Activated B cell treated with CpG ODN at 0.5 μM for 24 hours (primary cell): ENCODE results near the gene ESCO1. TPM values are rescaled to one million over a fixed set of nuclear protein-coding genes. Genes with fewer than 3 reads are reported as not detected.

Experiments
- ATAC-seq: fragments of 200-7000 bp; cut with Tn5 transposase; one replicate; pipeline ENCODE4 v1.10.0; 2021; ENCODE audit warnings: low read depth, mild to moderate bottlenecking, moderate library complexity
- CTCF ChIA-PET: fragments of 350-600 bp; sonication (Branson Sonifier 250); formaldehyde crosslinking; loops from one replicate; lab custom pipeline; 2021; ENCODE audit warnings: antibody characterized with exemption; lab: Charles Lee
- POLR2A ChIA-PET: fragments of 350-600 bp; sonication (Branson Sonifier 250); formaldehyde crosslinking; loops from one replicate; lab custom pipeline; 2021; ENCODE audit warnings: antibody characterized with exemption; lab: Charles Lee
- DNase-seq: peaks from one replicate; pipeline ENCODE4 v3.0.0; 2022
- H3K27ac Mint-ChIP-seq: one replicate; pipeline ENCODE4 v1.8.0; 2020; ENCODE audit warnings: mixed read lengths
- H3K27me3 Mint-ChIP-seq: one replicate; pipeline ENCODE4 v1.8.0; 2021; ENCODE audit warnings: mixed read lengths
- H3K36me3 Mint-ChIP-seq: one replicate; pipeline ENCODE4 v1.8.0; 2021; ENCODE audit warnings: low read depth, mixed read lengths
- H3K4me1 Mint-ChIP-seq: one replicate; pipeline ENCODE4 v1.8.0; 2021; ENCODE audit warnings: mixed read lengths
- H3K4me3 Mint-ChIP-seq: one replicate; pipeline ENCODE4 v1.8.0; 2020; ENCODE audit warnings: mild to moderate bottlenecking, mixed read lengths
- H3K9me3 Mint-ChIP-seq: one replicate; pipeline ENCODE4 v1.8.0; 2020; ENCODE audit warnings: mixed read lengths
- intact Hi-C: fragments of 100-400 bp; cut with micrococcal nuclease; formaldehyde crosslinking; loops from one replicate; pipeline ENCODE4 v1.15.1; 2024
- total RNA-seq: library from RNA; stranded (reverse); gene quantifications from 2 replicates; pipeline ENCODE4 v1.2.3, GENCODE V29; 2022
- TF ChIP-seq, protein P1 (sequence below): fragments of 200-600 bp; IDR thresholded peaks from one replicate; pipeline ENCODE4 v1.8.0; 2022; ENCODE audit warnings: antibody characterized with exemption, mild to moderate bottlenecking

ESCO1 gene
- total RNA-seq, 1 donor from 2014 or later: 19.6 TPM

DNA sequence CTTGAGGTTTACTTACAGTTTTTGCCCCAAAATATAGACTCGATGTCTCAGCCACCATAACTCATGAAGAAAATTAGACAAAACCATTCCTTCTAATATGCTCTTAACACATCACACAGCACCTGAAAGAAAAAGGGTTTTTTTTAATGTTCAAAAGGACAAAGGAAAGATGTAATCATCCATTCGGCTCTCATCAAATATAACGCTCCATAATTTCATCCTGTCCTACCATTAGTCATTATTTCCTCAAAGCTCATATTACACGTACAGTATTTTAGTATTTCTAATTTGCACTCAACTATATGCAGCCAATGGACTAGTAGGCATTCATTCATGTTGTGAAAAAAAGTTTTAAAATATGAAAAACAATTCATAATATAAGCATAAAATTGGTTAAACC, 24.8 kb downstream of the ESCO1 start:
- peaks cover 72% of the 10 kb centered on the region for H3K36me3 Mint-ChIP-seq
- POLR2A ChIA-PET: no interaction called here
- H3K27me3 Mint-ChIP-seq: no peaks in the 10 kb centered on the region
- no peak overlapping the region for H3K4me3 Mint-ChIP-seq
- no peak overlapping the region for H3K27ac Mint-ChIP-seq
- CTCF ChIA-PET: no interaction called here
- TF ChIP-seq, protein P1, sequence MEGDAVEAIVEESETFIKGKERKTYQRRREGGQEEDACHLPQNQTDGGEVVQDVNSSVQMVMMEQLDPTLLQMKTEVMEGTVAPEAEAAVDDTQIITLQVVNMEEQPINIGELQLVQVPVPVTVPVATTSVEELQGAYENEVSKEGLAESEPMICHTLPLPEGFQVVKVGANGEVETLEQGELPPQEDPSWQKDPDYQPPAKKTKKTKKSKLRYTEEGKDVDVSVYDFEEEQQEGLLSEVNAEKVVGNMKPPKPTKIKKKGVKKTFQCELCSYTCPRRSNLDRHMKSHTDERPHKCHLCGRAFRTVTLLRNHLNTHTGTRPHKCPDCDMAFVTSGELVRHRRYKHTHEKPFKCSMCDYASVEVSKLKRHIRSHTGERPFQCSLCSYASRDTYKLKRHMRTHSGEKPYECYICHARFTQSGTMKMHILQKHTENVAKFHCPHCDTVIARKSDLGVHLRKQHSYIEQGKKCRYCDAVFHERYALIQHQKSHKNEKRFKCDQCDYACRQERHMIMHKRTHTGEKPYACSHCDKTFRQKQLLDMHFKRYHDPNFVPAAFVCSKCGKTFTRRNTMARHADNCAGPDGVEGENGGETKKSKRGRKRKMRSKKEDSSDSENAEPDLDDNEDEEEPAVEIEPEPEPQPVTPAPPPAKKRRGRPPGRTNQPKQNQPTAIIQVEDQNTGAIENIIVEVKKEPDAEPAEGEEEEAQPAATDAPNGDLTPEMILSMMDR: no peak
- peaks cover 8% of the 10 kb centered on the region for H3K4me1 Mint-ChIP-seq
- DNase-seq (no peak), ATAC-seq (no peak)
- H3K9me3 Mint-ChIP-seq: no peaks in the 10 kb centered on the region
- intact Hi-C loops: no loop called here

DNA sequence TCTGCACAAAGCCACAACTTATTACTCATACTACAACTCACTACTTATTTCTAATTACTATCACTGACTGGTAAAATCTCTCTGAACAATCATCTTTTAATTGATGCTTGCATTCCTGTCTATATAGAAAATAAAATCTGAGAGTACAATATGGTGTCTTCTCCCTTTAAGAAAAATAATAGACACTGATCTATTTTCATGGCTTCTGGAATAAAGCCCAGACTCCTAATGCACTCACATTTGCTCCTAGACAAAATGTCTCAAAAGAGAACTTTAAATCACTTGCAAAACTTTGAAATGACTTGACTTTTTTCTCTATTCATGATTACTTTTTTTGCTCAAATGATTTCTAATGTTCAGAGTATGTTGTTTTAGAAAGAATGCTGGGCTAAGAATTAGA, 28.7 kb downstream of the ESCO1 start:
- intact Hi-C loops: no loop called here
- ChIA-PET POLR2A (no interaction called here), CTCF (no interaction called here)
- DNase-seq: no peak
- no peaks in the 10 kb centered on the region for H3K9me3 Mint-ChIP-seq
- no peak for ATAC-seq
- H3K27me3 Mint-ChIP-seq: no peaks in the 10 kb centered on the region
- no peak overlapping the region for H3K27ac Mint-ChIP-seq
- H3K36me3 Mint-ChIP-seq: peaks cover 80% of the 10 kb centered on the region
- TF ChIP-seq, protein P1: no peak
- H3K4me1 Mint-ChIP-seq: no peaks in the 10 kb centered on the region
- no peak overlapping the region for H3K4me3 Mint-ChIP-seq

DNA sequence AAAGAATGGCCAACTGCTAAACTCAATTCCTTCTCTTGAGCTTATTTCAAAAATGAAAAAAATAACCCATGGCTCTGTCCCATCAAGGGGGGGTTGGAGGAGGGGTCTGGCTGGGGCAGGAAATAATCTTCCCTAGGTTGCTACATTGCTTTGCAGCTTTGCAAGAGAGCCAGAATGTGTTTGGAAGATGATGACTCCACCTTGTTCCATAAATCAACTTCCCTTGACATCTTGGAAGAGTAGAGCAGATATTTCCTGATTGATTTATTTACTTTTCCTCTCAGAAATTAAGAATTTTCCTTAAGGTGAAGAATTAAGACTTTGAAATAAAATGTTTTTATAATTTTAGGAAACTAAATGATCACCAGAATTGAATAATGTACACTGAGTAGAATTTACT, 41.3 kb downstream of the ESCO1 start:
- ChIA-PET CTCF (no interaction called here), POLR2A (no interaction called here)
- Mint-ChIP-seq H3K9me3 (no peaks in the 10 kb centered on the region), H3K27me3 (no peaks in the 10 kb centered on the region), H3K4me1 (no peaks in the 10 kb centered on the region), H3K36me3 (peaks cover 59% of the 10 kb centered on the region), H3K27ac (no peak overlapping the region), H3K4me3 (no peak overlapping the region)
- DNase-seq: no peak
- no peak for ATAC-seq
- intact Hi-C loops: no loop called here
- TF ChIP-seq, protein P1: no peak

DNA sequence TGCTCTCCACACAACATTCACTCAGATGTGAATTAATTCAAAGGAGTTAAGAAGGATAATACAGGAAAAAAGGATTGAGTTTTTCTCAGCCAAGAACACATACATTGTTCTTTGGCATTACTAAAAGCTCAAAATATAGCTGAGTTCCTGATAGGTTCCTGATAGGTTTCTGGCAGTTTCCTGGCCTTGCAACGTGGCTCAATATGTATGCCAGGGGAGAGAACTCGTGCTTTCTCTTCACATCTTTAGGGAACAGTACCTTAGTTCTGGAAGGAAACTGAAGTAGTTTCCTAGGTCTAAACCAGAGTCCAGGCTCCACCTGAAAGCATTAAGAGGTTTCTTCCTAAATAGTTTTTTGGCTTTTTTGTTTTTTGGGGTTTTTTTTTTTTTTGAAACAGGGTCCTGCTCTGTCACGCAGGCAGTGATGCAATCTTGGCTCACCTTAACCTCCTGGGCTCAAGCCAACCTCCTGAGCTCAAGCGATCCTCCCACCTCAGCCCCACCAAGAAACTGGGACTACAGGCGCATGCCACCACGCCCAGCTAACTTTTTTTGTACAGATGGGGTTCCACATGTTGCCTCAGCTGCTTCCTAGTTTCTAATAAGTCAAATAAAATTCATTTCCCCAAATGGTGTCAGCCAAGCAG, 42.8 kb downstream of the ESCO1 start:
- Mint-ChIP-seq H3K27me3 (no peaks in the 10 kb centered on the region), H3K27ac (peak overlapping the region; percentile 3), H3K4me3 (no peak overlapping the region), H3K36me3 (peaks cover 56% of the 10 kb centered on the region), H3K4me1 (no peaks in the 10 kb centered on the region), H3K9me3 (no peaks in the 10 kb centered on the region)
- intact Hi-C loops: no loop called here
- CTCF ChIA-PET: no interaction called here
- DNase-seq (no peak), ATAC-seq (no peak)
- TF ChIP-seq, protein P1: no peak
- POLR2A ChIA-PET: interaction anchor here (0.5 kb wide), 1 partner anchor 143 kb away, joined by 6 read pairs; no protein-coding TSS in a partner anchor

DNA sequence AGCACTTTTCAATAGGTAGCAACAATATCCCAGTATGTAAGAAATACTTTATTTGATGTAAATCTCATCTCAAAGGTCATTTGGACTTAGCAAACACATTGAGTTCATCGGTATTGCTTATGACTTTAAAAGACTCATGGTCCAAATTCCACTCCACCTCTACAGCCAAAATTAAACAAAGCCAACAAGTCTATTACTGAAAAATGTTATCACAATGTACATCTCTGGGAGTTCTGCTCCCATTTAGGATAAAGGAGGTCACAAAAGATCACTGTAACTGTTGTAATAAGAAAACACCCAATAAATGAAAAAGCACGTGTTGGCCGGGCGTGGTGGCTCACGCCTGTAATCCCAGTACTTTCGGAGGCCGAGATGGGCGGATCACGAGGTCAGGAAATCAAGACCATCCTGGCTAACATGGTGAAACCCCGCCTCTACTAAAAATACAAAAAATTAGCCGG, 50.0 kb downstream of the ESCO1 start:
- POLR2A ChIA-PET: no interaction called here

More for the DNA sequence above, 50.0 kb downstream of the ESCO1 start:
- H3K27ac Mint-ChIP-seq: no peak overlapping the region
- no peak overlapping the region for H3K4me3 Mint-ChIP-seq
- no peaks in the 10 kb centered on the region for H3K27me3 Mint-ChIP-seq
- CTCF ChIA-PET: no interaction called here
- ATAC-seq (no peak), DNase-seq (no peak)
- no peaks in the 10 kb centered on the region for H3K9me3 Mint-ChIP-seq
- intact Hi-C loops: no loop called here
- no peaks in the 10 kb centered on the region for H3K4me1 Mint-ChIP-seq
- peaks cover 67% of the 10 kb centered on the region for H3K36me3 Mint-ChIP-seq
- TF ChIP-seq, protein P1: no peak
